ENCODE measurements around the gene EGR4. TPM values are rescaled to one million over a fixed set of nuclear protein-coding genes. Genes with fewer than 3 reads are reported as not detected.

Gene EGR4
- total RNA-seq: not detected
- long read RNA-seq: 0 reads

DNA sequence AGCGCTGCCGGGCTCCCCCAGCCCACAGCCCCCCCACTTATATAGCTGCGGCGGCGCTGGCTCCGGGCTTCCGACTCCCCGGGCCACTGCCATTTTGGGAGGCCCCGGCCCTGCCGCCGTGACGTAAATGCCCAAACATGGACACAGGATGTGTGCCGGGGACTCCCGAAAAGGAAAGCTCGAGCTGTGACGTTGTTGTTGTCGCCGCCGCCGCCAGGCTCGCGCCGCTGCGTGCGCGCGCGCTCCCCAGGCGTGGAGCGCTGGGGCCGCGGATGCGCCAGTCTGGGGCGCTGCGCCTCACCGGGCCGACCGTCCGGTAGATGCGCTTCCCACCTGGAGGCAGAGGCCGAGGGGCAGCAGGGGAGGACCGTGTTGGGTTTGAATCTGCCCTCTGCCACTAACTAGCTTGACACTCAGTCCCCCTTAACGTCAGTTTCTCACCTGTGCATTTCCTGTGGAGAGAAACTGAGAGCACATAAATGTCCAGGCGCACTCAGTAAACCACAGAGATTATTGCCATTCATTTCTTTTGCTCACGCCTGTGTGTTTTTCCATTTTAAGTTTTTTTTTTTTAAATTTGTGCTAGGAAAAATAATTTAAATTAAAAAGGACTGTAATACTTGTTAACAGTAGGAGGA is at the start of gene EGR4:
Gene EGR4 (minus strand): TSS at position 15 of the 638 bp plus-strand sequence. CDS start 231 bp downstream, outside the sequence.
- DNase-seq: peak; percentile 45 to 47
- intact Hi-C loops (cut with DNase I, micrococcal nuclease): no loop called here

GRCh38 chr2:73341039-73341438 is 47.7 kb upstream of the EGR4 start:
- intact Hi-C loops (cut with DNase I, micrococcal nuclease): no loop called here
- no peak for ATAC-seq
- DNase-seq: no peak

More for the DNA sequence above, at the start of gene EGR4:
- peak; percentile 66 for ATAC-seq

GRCh38 chr2:73339201-73339600 is 45.9 kb upstream of the EGR4 start:
- no peak for ATAC-seq
- intact Hi-C loops (cut with DNase I, micrococcal nuclease): no loop called here
- DNase-seq: no peak

GRCh38 chr2:73337828-73338227 is 44.5 kb upstream of the EGR4 start:
- intact Hi-C loops (cut with DNase I, micrococcal nuclease): no loop called here
- ATAC-seq (no peak), DNase-seq (no peak)

DNA sequence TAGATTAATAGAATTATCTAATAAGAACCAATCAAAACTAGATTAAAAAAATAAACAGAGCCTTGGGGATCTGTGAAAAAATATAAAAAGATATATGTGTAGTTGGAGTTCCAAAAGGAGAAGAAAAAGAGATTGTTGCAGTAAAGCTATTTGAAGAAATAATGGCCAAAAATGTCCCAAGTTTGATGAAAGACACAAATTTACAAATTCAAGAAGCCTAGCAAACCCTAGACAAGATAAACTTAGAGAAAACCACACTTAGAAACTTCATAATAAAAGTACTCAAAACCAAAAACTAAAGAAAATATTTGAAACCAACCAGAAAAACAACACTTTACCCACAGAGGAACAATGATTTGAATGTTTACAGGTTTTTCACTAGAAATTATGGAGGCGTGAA is 41.3 kb upstream of the EGR4 start:
- DNase-seq (no peak), ATAC-seq (no peak)
- intact Hi-C loops (cut with DNase I, micrococcal nuclease): no loop called here

GRCh38 chr2:73334045-73334444 is 40.7 kb upstream of the EGR4 start:
- ATAC-seq (no peak), DNase-seq (no peak)
- intact Hi-C loops (cut with DNase I, micrococcal nuclease): no loop called here

GRCh38 chr2:73333564-73333963 is 40.2 kb upstream of the EGR4 start:
- ATAC-seq: no peak
- DNase-seq: no peak
- intact Hi-C loops (cut with DNase I, micrococcal nuclease): no loop called here

DNA sequence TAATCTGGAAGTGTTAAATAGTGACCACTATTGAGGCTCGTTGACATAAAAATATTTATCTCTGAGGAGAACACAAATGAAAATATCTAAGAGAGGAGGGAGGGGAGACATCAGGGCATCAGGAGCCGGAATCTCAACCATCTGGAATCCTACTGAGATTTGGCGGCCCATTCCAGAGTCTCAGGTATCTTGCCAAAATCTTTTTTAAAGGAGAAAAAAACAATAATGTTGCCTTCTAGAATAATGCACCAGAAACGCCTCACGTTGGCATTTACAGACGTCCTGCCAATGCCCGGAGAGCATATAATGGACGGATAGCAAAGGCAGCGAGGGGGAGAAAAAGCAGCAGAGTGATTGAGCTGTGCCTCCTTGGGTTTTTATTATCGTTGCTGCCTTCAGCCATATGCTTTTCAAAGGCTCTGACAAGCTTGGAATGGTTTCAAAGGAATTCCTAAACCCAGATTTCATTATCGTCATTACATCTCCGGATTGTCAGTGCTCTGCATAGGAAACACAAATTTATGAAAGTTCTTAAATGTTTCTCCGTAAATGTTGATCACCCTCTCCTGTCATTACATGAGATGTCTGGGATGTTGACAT is 30.9 kb upstream of the EGR4 start:
- ATAC-seq: no peak
- intact Hi-C loops (cut with DNase I, micrococcal nuclease): no loop called here
- DNase-seq: no peak

- intact Hi-C loops (cut with DNase I, micrococcal nuclease): no loop called here
- DNase-seq (no peak), ATAC-seq (no peak)
These were observed 30.2 kb upstream of the EGR4 start for GRCh38 chr2:73323551-73323950.

GRCh38 chr2:73314441-73314840 is 21.1 kb upstream of the EGR4 start:
- DNase-seq (no peak), ATAC-seq (no peak)
- intact Hi-C loops (cut with DNase I, micrococcal nuclease): no loop called here

DNA sequence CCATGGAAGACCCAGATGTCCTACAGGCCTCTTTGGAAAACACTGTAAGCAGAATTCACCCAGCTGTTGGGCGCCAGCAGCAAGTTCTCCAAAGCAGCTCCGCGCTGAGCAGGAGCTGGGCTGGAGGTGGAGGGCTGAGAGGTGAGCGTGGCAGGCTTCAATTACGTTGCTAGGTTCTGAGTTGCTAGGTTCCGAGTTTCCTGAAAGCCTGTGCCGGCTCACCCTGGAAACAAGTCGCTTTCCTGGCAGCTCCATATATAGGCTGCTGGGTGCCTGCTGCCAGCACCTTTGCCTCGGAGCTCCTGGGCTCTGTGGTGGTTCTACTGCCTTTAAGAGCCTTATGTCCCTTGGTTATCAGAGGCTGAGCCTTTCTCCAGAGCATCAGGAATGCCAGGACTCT is 14.4 kb upstream of the EGR4 start:
- intact Hi-C loops (cut with DNase I, micrococcal nuclease): no loop called here
- ATAC-seq (no peak), DNase-seq (no peak)

GRCh38 chr2:73301636-73302035 is 8.3 kb upstream of the EGR4 start:
- no peak for ATAC-seq
- no peak for DNase-seq
- intact Hi-C loops (cut with DNase I, micrococcal nuclease): no loop called here

DNA sequence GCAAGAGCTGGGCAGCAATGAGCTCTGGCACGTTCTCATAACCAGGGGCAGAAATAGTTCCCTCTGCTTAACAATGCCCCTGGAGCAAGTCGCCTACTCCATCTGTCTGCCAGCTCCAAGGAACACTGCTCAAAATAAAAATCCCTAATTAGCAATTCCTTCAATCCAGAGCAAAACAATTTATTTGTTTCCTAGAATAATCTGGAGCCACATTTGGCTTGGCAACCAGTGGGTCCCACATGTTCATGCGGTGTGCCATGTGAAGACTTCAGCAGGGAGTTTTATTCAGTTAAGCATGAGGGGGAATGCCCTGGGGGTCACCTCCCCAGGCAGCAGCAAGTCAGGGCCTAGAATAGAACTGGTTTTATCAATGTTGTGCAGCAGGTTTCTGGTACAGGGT is 7.6 kb upstream of the EGR4 start:
- DNase-seq (no peak), ATAC-seq (no peak)
- intact Hi-C loops (cut with DNase I, micrococcal nuclease): no loop called here

DNA sequence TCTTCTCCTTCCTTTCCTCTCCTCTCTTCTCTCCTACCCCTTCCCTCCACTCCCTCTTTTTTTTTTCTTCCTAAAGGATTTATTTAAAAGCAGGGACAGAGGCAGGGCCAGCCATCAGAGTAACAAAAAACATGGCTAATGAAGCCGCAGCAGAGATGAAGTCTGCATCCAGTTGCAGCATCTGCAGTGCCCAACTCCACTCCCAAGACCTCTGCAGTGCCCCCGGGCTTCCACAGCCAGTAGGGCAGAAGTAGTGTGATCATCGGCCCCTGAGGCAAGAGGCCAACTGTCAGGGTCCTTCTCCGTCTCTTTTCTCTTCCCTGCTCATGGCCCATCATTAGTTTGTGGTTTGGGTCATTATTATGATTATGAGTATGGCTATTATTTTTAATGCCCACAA is 4.2 kb upstream of the EGR4 start:
- intact Hi-C loops (cut with DNase I, micrococcal nuclease): no loop called here
- ATAC-seq (no peak), DNase-seq (no peak)

- ATAC-seq: no peak
- intact Hi-C loops (cut with DNase I, micrococcal nuclease): no loop called here
- no peak for DNase-seq
These were observed 3.8 kb upstream of the EGR4 start for GRCh38 chr2:73297151-73297559.

- no peak for ATAC-seq
- no peak for DNase-seq
- intact Hi-C loops (cut with DNase I, micrococcal nuclease): no loop called here
These were observed 2.5 kb upstream of the EGR4 start for GRCh38 chr2:73295751-73296400.

DNA sequence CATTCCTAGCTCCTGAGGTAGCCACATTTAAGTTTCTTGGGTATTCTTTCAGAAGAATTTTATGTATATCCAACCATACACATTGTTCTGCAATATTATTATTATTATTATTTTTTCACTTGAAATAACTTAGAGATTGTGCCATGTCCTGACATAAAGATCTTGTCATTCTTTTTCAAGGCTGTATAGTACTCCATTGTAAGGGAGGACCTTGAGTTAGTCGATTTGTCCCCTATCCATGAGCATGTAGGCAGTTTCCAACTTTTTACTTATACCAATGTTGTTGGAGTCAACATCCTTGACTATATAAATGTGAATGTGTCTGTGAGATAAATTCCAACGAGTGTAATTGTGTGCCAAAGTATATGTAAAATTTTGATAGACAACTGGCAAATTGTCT is 891 bp upstream of the EGR4 start:
- ATAC-seq (no peak), DNase-seq (no peak)
- intact Hi-C loops (cut with DNase I, micrococcal nuclease): no loop called here

DNA sequence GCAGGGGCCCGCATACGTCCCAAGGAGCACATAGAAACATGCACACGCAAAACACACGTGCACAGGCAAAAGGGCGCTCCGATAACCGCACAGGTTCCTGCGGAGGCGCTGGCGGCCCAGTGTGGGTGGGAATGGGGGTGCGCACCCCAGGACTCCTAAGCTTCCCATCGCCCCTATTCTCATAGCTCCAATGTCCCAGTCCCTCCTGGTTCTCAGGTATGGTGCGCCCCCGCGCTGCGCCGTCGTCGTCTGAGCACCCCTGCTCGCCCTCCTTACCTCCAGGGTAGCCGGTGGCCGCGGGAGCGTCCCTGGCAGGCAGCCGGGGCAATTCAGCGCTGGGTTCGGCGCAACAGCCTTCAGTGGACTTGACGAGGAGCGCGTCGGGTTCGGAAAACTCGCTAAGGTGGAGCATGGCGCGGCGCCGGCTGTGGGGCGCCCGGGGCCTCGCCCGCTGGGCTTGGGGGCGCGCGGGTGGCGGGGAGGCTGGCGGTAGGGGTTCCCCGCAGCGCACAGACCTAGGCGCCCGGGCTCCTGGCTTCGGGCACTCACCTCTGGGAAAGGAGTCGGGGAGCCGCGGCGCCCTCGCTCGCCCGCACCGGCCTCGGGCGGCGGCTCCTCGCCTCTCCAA is 328 bp downstream of the EGR4 start:
- intact Hi-C loops (cut with DNase I, micrococcal nuclease): no loop called here
- DNase-seq (peak in 1 of 2 donors; percentile 7), ATAC-seq (no peak)

DNA sequence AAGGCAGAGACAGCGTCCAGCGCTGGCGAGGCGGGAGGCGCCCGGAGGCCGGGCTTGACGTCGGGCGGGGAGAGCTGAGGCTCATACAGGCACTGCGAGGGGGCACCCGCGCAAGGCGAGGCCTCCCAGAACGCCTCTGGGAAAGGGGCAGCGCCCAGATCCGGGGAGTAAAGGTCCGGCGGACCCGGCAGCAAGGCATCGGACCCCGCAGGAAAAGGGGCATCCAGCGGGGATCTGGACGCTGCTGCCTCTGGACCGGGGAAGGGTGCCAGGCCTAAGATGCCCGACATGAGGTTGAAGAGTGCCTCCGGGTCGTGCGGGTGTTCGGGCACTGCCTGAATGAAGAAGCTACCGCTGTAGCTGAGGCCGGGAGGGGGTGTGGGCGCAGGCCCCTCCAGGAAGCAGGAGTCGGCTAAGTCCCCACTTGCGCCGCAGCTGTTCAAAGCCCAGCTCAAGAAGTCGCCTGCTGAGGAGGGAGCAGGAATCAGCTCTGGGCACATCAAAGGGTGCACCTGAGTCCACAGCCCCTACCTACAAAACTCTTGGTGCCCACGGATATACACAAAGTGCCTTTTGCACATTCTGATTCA is 937 bp downstream of the EGR4 start:
- peak in 1 of 2 donors; percentile 5 for DNase-seq
- intact Hi-C loops (cut with DNase I, micrococcal nuclease): no loop called here
- ATAC-seq: no peak
